HG03432 (cell line): ENCODE results near the gene GRIP1.
A peak's percentile ranks its signal among the peaks of the same experiment; 100 is the strongest.

Experiments
- ATAC-seq: cut with Tn5 transposase; IDR thresholded peaks from one replicate; pipeline ENCODE4 v1.9.1; 2021; ENCODE audit warnings: mild to moderate bottlenecking, moderate library complexity; ENCODE audit not compliant: unreplicated experiment

GRIP1 gene

GRCh38 chr12:66692986-66693385 is 14.1 kb upstream of the GRIP1 start:
- ATAC-seq, result no peak

- ATAC-seq, result no peak
Measured at GRCh38 chr12:66692170-66692569, 13.3 kb upstream of the GRIP1 start.

- ATAC-seq, result peak; percentile 66
Measured at GRCh38 chr12:66688846-66689439, 10.1 kb upstream of the GRIP1 start.

GRCh38 chr12:66684222-66684621 is 5.3 kb upstream of the GRIP1 start:
- ATAC-seq, result no peak

- ATAC-seq, result no peak
Measured at GRCh38 chr12:66683822-66684221, 4.9 kb upstream of the GRIP1 start.

- no peak for ATAC-seq
Measured at GRCh38 chr12:66683073-66683472, 4.2 kb upstream of the GRIP1 start.

- no peak for ATAC-seq
Measured at GRCh38 chr12:66679461-66680084, 697 bp upstream of the GRIP1 start.

GRCh38 chr12:66676241-66676640 is 2.6 kb downstream of the GRIP1 start:
- no peak for ATAC-seq

- ATAC-seq, result no peak
Measured at GRCh38 chr12:66674495-66675122, 4.3 kb downstream of the GRIP1 start.

GRCh38 chr12:66669541-66669940 is 9.3 kb downstream of the GRIP1 start:
- ATAC-seq, result no peak

- ATAC-seq, result no peak
Measured at GRCh38 chr12:66668311-66668710, 10.6 kb downstream of the GRIP1 start.

- ATAC-seq, result no peak
Measured at GRCh38 chr12:66667906-66668305, 11.0 kb downstream of the GRIP1 start.

- ATAC-seq, result no peak
Measured at GRCh38 chr12:66666481-66666880, 12.4 kb downstream of the GRIP1 start.

GRCh38 chr12:66665435-66665985 is 13.4 kb downstream of the GRIP1 start:
- ATAC-seq, result no peak

- no peak for ATAC-seq
Measured at GRCh38 chr12:66664076-66664475, 14.8 kb downstream of the GRIP1 start.

GRCh38 chr12:66663611-66664010 is 15.3 kb downstream of the GRIP1 start:
- ATAC-seq, result no peak

- no peak for ATAC-seq
Measured at GRCh38 chr12:66662729-66663128, 16.1 kb downstream of the GRIP1 start.

GRCh38 chr12:66662179-66662578 is 16.7 kb downstream of the GRIP1 start:
- ATAC-seq, result peak; percentile 61

GRCh38 chr12:66661357-66661756 is 17.5 kb downstream of the GRIP1 start:
- no peak for ATAC-seq

GRCh38 chr12:66653796-66654195 is 25.1 kb downstream of the GRIP1 start:
- ATAC-seq, result no peak

GRCh38 chr12:66648033-66648735 is 30.7 kb downstream of the GRIP1 start:
- ATAC-seq, result no peak
